C4-2B (cell line): ENCODE results near the gene KCTD11.
A peak's percentile ranks its signal among the peaks of the same experiment; 100 is the strongest.

Experiments
- H3K27ac ChIP-seq: fragments of 450-650 bp; 2 replicates; pipeline ENCODE4 v1.5.1; 2017
- CTCF ChIP-seq: fragments of 450-650 bp; conservative IDR thresholded peaks from 2 replicates; pipeline ENCODE4 v1.5.1; 2017; ENCODE audit warnings: mild to moderate bottlenecking
- ZFX ChIP-seq: fragments of 450-650 bp; IDR thresholded peaks from 2 replicates; pipeline ENCODE4 v1.6.1; 2017

Gene KCTD11

GRCh38 chr17:7351665-7352502 lies at the start of gene KCTD11:
TSS of gene KCTD11 (plus strand) at chr17:7352162.
- H3K27ac ChIP-seq, result peak within 1 kb of the TSS; percentile 87

GRCh38 chr17:7304179-7304578 lies 47.8 kb upstream of the KCTD11 start:
- no peak for TF ChIP-seq CTCF
- TF ChIP-seq ZFX, result no peak
- H3K27ac ChIP-seq, result no peak overlapping the region

More at GRCh38 chr17:7351665-7352502, at the start of gene KCTD11:
- TF ChIP-seq CTCF, result no peak; the same call in 1 of the 2 replicates
- 0 out of 2 replicates have a peak, but pooled peaks have one; percentile 11 for TF ChIP-seq ZFX

GRCh38 chr17:7306911-7307685 lies 44.9 kb upstream of the KCTD11 start, which contains the start of gene EIF5A:
TSS of gene EIF5A (plus strand) at chr17:7307628. CDS start at chr17:7309636, 2,008 bp downstream.
- TF ChIP-seq CTCF (no peak), ZFX (no peak)

GRCh38 chr17:7307686-7308624 lies 44.0 kb upstream of the KCTD11 start:
- no peak for TF ChIP-seq CTCF
- TF ChIP-seq ZFX, result 0 out of 2 replicates have a peak, but pooled peaks have one; percentile 10
- H3K27ac ChIP-seq, result peak overlapping the region; percentile 99

More at GRCh38 chr17:7306911-7307685, 44.9 kb upstream of the KCTD11 start, which contains the start of gene EIF5A:
- peak within 1 kb of the TSS; percentile 99 for H3K27ac ChIP-seq

GRCh38 chr17:7308625-7309433 lies 43.1 kb upstream of the KCTD11 start:
- peak overlapping the region; percentile 99 for H3K27ac ChIP-seq
- TF ChIP-seq ZFX (no peak), CTCF (no peak)

GRCh38 chr17:7309628-7310027 lies 42.3 kb upstream of the KCTD11 start:
- TF ChIP-seq CTCF (no peak), ZFX (no peak)
- H3K27ac ChIP-seq, result peak overlapping the region; percentile 99; the same call in 1 of the 2 replicates
